Coronary artery (tissue), 2 donors: ENCODE data around the gene OSBPL9.

ENCODE experiments used
- DNase-seq: peaks from one replicate; pipeline ENCODE4 v3.0.0-alpha.2; 2017; ENCODE audit warnings: low spot score
- H3K27ac ChIP-seq, 2 donors: fragments of 200-600 bp; sonication (generic); one replicate each; pipeline ENCODE4 v1.5.1; 2016 to 2019
- H3K4me3 ChIP-seq: fragments of 200-600 bp; sonication (generic); 2 replicates; pipeline ENCODE4 v1.5.1; 2016; ENCODE audit warnings: mild to moderate bottlenecking, moderate library complexity
- TF ChIP-seq, protein P1 (sequence below): fragments of 200-600 bp; sonication (generic); IDR thresholded peaks from one replicate; pipeline ENCODE4 v1.5.1; 2019; ENCODE audit warnings: antibody characterized with exemption

The OSBPL9 gene

GRCh38 chr1:51610637-51611036, 6.3 kb upstream of the OSBPL9 start:
- Histone ChIP-seq H3K4me3 (no peak overlapping the region), H3K27ac (no peak overlapping the region)
- TF ChIP-seq, protein P1, sequence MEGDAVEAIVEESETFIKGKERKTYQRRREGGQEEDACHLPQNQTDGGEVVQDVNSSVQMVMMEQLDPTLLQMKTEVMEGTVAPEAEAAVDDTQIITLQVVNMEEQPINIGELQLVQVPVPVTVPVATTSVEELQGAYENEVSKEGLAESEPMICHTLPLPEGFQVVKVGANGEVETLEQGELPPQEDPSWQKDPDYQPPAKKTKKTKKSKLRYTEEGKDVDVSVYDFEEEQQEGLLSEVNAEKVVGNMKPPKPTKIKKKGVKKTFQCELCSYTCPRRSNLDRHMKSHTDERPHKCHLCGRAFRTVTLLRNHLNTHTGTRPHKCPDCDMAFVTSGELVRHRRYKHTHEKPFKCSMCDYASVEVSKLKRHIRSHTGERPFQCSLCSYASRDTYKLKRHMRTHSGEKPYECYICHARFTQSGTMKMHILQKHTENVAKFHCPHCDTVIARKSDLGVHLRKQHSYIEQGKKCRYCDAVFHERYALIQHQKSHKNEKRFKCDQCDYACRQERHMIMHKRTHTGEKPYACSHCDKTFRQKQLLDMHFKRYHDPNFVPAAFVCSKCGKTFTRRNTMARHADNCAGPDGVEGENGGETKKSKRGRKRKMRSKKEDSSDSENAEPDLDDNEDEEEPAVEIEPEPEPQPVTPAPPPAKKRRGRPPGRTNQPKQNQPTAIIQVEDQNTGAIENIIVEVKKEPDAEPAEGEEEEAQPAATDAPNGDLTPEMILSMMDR, result no peak
- no peak for DNase-seq

DNA sequence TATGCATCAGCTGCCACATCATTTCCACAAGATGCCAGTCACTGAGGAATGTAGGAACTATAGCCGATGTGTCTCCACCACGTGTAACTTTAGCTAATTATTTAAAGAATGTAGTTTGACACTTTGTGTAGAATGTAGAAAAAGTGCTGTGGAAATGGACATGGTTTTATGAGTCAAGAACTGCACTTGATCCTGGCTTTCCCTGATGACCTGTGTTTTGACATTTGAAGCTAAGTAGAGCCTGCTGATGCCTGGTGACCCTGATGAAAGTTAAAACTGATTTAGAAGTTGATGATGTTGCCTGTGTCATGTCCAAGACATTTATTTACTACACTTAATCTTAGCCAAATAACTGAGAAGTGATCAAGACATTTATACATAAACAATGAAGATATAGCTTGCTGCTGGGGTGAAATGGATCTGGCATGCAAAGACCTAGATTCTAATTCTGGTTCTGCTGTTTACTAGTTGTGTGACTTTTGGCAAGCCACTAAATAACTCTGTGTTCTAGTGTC, 4.4 kb upstream of the OSBPL9 start:
- no peak for DNase-seq
- TF ChIP-seq, protein P1, result no peak
- no peak overlapping the region for H3K4me3 ChIP-seq
- H3K27ac ChIP-seq, result no peak overlapping the region

DNA sequence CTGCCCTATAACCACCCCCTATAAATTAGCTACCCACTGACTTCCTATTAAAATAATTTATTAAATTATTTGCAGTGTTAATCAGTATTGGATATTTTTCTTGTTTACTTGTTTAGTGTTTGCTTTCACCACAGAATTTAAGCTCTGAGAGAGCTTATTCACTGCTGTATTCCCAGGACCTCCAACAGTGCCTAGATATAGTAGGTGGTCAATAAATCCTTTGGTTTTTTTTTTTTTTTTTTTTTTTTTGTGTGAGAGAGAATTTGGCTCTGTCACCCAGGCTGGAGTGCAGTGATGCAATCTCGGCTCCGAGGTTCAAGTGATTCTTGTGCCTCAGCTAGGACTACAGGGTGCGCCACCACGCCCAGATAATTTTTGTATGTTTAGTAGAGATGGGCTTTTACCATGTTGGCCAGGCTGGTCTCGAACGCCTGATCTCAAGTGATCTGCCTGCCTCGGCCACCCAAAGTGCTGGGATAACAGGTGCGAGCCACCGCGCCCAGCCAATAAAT, 1.1 kb upstream of the OSBPL9 start:
- DNase-seq, result no peak
- no peak overlapping the region for H3K4me3 ChIP-seq

GRCh38 chr1:51616490-51616889, 402 bp upstream of the OSBPL9 start:
- TF ChIP-seq, protein P1, result no peak
- H3K27ac ChIP-seq, result peak overlapping the region; percentile 85 to 96
- DNase-seq, result no peak
- peak overlapping the region; percentile 86 for H3K4me3 ChIP-seq

More for the DNA sequence above, 1.1 kb upstream of the OSBPL9 start:
- no peak overlapping the region for H3K27ac ChIP-seq
- TF ChIP-seq, protein P1, result no peak

DNA sequence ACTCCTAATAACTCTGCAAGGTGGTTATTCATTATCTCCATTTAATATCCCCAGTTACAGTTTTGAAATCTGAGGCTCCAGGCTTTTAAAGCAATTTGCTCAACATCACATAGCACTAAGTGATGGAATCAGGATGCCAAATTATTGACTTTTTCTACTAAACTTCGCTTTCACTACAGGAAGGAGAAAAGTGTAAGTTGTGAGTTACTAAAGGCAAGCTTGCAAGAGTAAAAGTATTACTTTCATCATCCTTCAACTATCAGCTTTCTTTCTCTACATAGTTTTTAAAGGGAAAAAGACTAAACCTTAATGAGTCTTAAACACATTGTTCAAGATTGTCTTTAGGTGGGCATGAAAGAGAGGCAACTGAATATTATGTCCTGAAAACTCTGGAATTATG, 1.8 kb downstream of the OSBPL9 start:
- H3K27ac ChIP-seq, result peak overlapping the region; percentile 77 to 85
- TF ChIP-seq, protein P1, result no peak
- peak overlapping the region; percentile 86 for H3K4me3 ChIP-seq

GRCh38 chr1:51620470-51620869, 3.6 kb downstream of the OSBPL9 start:
- TF ChIP-seq, protein P1, result no peak
- Histone ChIP-seq H3K4me3 (peak overlapping the region; percentile 86), H3K27ac (peak overlapping the region in 1 of 2 donors; percentile 77)
- DNase-seq, result no peak

More for the DNA sequence above, 1.8 kb downstream of the OSBPL9 start:
- DNase-seq, result no peak

- no peak for DNase-seq
- Histone ChIP-seq H3K27ac (peak overlapping the region in 1 of 2 donors; percentile 68), H3K4me3 (peak overlapping the region; percentile 38)
- TF ChIP-seq, protein P1, result no peak
These were observed 4.3 kb downstream of the OSBPL9 start for GRCh38 chr1:51621161-51621560.
